HepG2 (cell line): ENCODE results near the gene CYP17A1. TPM values are rescaled to one million over a fixed set of nuclear protein-coding genes. Genes with fewer than 3 reads are reported as not detected.

Experiments used
- ATAC-seq: fragments of 200-7000 bp; cut with Tn5 transposase; 3 replicates; pipeline ENCODE4 v1.9.1; 2020; ENCODE audit warnings: mild to moderate bottlenecking, moderate library complexity
- BruUV-seq: library from RNA; stranded (reverse); fragments of 400-500 nt; replicated peaks from 2 replicates; lab custom pipeline; 2021; lab: Mats Ljungman, UMichigan
- CTCF ChIA-PET: fragments of 300-600 bp; formaldehyde crosslinking; extraction: SDS; loops from one replicate; lab custom pipeline; 2021; ENCODE audit warnings: low total read pairs, inconsistent platforms, low intra/inter-chr PET ratio; lab: Yijun Ruan, JAX
- POLR2A ChIA-PET: fragments of 350-600 bp; sonication (Branson Sonifier 250); formaldehyde crosslinking; loops from one replicate; lab custom pipeline; 2020; ENCODE audit warnings: antibody characterized with exemption, inconsistent platforms; lab: Yijun Ruan, JAX
- DNase-seq: peaks from one replicate; pipeline ENCODE4 v3.0.0-alpha.2; 2015; ENCODE audit warnings: low spot score
- FAIRE-seq: peaks from 3 replicates; lab custom pipeline; 2011; peaks lifted over from hg19 to GRCh38; lab: Jason Lieb, UNC
- H2AFZ ChIP-seq: one replicate; pipeline ENCODE4 v1.6.1; 2011; ENCODE audit warnings: low read length, inconsistent platforms
- H3K27ac ChIP-seq: fragments of 300-600 bp; 3 replicates; pipeline ENCODE4 v1.8.0; 2011; ENCODE audit warnings: mixed run types, mild to moderate bottlenecking, mixed read lengths, low read length, inconsistent platforms; ENCODE audit not compliant: insufficient read depth; ENCODE audit errors: extremely low read length
- H3K27me3 ChIP-seq, 2 experiments: fragments of 200-600 bp in 1 of 2; 2 replicates in 1 of 2; 3 replicates in 1 of 2; pipeline versions ENCODE4 v1.6.0 to v1.8.0; 2011; ENCODE audit warnings: low read length in 2 of 2, mild to moderate bottlenecking in 2 of 2, moderate library complexity in 2 of 2, inconsistent platforms in 1 of 2; ENCODE audit not compliant: insufficient read depth in 2 of 2, control insufficient read depth in 1 of 2
- H3K36me3 ChIP-seq, 2 experiments: fragments of 200-600 bp in 1 of 2; replicated peaks in 1 of 2; 2 replicates in 1 of 2; 3 replicates in 1 of 2; pipeline versions ENCODE4 v1.5.1 to v1.8.0; 2011; ENCODE audit warnings: low read length in 2 of 2, inconsistent platforms in 1 of 2; ENCODE audit not compliant: insufficient read depth in 2 of 2, control insufficient read depth in 1 of 2
- H3K4me1 ChIP-seq: 2 replicates; pipeline ENCODE4 v1.5.1; 2012; ENCODE audit warnings: low read length, inconsistent platforms; ENCODE audit not compliant: insufficient read depth
- H3K4me2 ChIP-seq: 2 replicates; pipeline ENCODE4 v1.6.0; 2011; ENCODE audit warnings: low read depth, low read length, inconsistent platforms
- H3K4me3 ChIP-seq, 3 experiments: fragments of 200-600 bp in 1 of 3; sonication (generic), shearing (Covaris generic) in 1 of 3; replicated peaks in 1 of 3; 2 replicates each; pipeline ENCODE4 v1.5.1; 2011 to 2016; ENCODE audit warnings: low read length in 3 of 3, inconsistent platforms in 2 of 3, low read depth in 2 of 3, mild to moderate bottlenecking in 2 of 3, control low read depth in 1 of 3, mixed read lengths in 1 of 3; ENCODE audit not compliant: insufficient read depth in 1 of 3
- H3K79me2 ChIP-seq: one replicate; pipeline ENCODE4 v1.6.1; 2011; ENCODE audit warnings: low read length, inconsistent platforms; ENCODE audit not compliant: insufficient read depth
- H3K9ac ChIP-seq: 2 replicates; pipeline ENCODE4 v1.6.0; 2011; ENCODE audit warnings: mild to moderate bottlenecking, low read depth, low read length, inconsistent platforms; ENCODE audit not compliant: insufficient read depth
- H3K9me3 ChIP-seq: 2 replicates; pipeline ENCODE4 v1.5.1; 2012; ENCODE audit warnings: mild to moderate bottlenecking, low read length
- H4K20me1 ChIP-seq: 2 replicates; pipeline ENCODE4 v1.6.0; 2011; ENCODE audit warnings: inconsistent platforms, mild to moderate bottlenecking, low read length, moderate library complexity; ENCODE audit not compliant: insufficient read depth
- ZFP37 ChIP-seq: sonication (generic); formaldehyde crosslinking; IDR thresholded peaks from 2 replicates; pipeline ENCODE4 v1.4.0; 2020; ENCODE audit warnings: missing genetic modification reagents, borderline replicate concordance
- WGBS: methylation state at CpG from one replicate; pipeline ENCODE4 v1.1.6; 2017; ENCODE audit warnings: low lambda C conversion rate; 5-methylcytosine and 5-hydroxymethylcytosine counted together
- in situ Hi-C: cut with HindIII; loops from 2 replicates; pipeline ENCODE4 v1.10.0; 2017; ENCODE audit warnings: low pct_unique_long_range_greater_than_20kb; ENCODE audit not compliant: extremely low pct_ligation_motif_present
- intact Hi-C: fragments of 100-400 bp; cut with micrococcal nuclease; formaldehyde crosslinking; loops from one replicate; pipeline ENCODE4 v1.10.0; 2022; ENCODE audit not compliant: unreplicated experiment
- polyA plus RNA-seq, 8 experiments: library from polyadenylated mRNA; depleted of rRNA in 3 of 8; stranded (reverse) in 7 of 8; unstranded in 1 of 8; fragments of >200 nt; fragmentation: Illumina TruSeq in 4 of 8; extraction: Trizol in 4 of 8; gene quantifications; 2 replicates each; pipeline versions ENCODE4 v1.2.1 to v1.2.3, GENCODE V29; 2011 to 2016; ENCODE audit warnings: low read depth in 4 of 8, missing spikeins in 1 of 8, mixed read lengths in 1 of 8; ENCODE audit not compliant: insufficient read depth in 1 of 8
- total RNA-seq, 5 experiments: library from RNA; depleted of rRNA; stranded (reverse); fragments of >200 nt; fragmentation: Illumina TruSeq; extraction: Trizol; gene quantifications; 2 replicates each; pipeline ENCODE4 v1.2.3, GENCODE V29; 2016; ENCODE audit warnings: low read depth in 1 of 5
- TF ChIP-seq, protein P1 (sequence below): IDR thresholded peaks from 2 replicates; pipeline ENCODE4 v1.4.0; 2020; ENCODE audit warnings: mild to moderate bottlenecking, missing genetic modification reagents

Gene CYP17A1
- total and polyA plus RNA-seq, 2 of the 13 experiments (the other 11 are each of a cell fraction or from before 2014, with no cell fraction given): 0.13 to 1.1 TPM

DNA sequence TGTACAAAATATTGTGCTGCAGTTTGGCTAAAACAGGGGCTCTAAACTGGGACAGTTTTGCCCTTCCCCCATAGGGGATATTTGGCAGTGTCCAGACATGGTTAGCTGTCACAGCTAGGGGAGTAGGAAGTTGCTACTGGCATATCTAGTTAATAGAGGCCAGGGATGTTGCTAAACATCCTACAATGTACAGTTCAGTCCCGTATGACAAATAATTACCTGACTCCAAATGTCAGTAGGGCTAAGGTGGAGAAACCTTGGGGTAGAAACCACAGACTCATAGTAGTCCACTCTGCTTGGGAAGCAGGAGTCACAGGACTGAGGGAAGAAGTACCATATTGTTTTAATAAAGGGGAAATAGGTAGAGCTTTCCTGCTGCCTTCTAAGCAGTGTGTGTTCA, 53.6 kb downstream of the CYP17A1 start:
- WGBS: 60% methylated on average over 1 of the region's 1 CpG
- no peaks in the 10 kb centered on the region for H3K27me3 ChIP-seq
- no peak overlapping the region for H3K27ac ChIP-seq
- POLR2A ChIA-PET: interaction anchor here (0.7 kb wide), 1 partner anchor 8 kb away, joined by 4 read pairs; no protein-coding TSS in a partner anchor
- no peak for FAIRE-seq
- BruUV-seq: no TSS peak
- no peaks in the 10 kb centered on the region for H3K79me2 ChIP-seq
- no peak overlapping the region for H2AFZ ChIP-seq
- TF ChIP-seq, protein P1, sequence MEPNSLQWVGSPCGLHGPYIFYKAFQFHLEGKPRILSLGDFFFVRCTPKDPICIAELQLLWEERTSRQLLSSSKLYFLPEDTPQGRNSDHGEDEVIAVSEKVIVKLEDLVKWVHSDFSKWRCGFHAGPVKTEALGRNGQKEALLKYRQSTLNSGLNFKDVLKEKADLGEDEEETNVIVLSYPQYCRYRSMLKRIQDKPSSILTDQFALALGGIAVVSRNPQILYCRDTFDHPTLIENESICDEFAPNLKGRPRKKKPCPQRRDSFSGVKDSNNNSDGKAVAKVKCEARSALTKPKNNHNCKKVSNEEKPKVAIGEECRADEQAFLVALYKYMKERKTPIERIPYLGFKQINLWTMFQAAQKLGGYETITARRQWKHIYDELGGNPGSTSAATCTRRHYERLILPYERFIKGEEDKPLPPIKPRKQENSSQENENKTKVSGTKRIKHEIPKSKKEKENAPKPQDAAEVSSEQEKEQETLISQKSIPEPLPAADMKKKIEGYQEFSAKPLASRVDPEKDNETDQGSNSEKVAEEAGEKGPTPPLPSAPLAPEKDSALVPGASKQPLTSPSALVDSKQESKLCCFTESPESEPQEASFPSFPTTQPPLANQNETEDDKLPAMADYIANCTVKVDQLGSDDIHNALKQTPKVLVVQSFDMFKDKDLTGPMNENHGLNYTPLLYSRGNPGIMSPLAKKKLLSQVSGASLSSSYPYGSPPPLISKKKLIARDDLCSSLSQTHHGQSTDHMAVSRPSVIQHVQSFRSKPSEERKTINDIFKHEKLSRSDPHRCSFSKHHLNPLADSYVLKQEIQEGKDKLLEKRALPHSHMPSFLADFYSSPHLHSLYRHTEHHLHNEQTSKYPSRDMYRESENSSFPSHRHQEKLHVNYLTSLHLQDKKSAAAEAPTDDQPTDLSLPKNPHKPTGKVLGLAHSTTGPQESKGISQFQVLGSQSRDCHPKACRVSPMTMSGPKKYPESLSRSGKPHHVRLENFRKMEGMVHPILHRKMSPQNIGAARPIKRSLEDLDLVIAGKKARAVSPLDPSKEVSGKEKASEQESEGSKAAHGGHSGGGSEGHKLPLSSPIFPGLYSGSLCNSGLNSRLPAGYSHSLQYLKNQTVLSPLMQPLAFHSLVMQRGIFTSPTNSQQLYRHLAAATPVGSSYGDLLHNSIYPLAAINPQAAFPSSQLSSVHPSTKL: no peak
- no peak for TF ChIP-seq ZFP37 (CRISPR knock-in tag)
- CTCF ChIA-PET: no interaction called here
- DNase-seq: no peak
- H3K9me3 ChIP-seq: no peaks in the 10 kb centered on the region
- no peak overlapping the region for H3K4me2 ChIP-seq
- in situ Hi-C loops (no loop called here), intact Hi-C loops (no loop called here)
- no peak overlapping the region for H3K4me3 ChIP-seq
- H3K4me1 ChIP-seq: peaks cover 24% of the 10 kb centered on the region
- no peak overlapping the region for H3K9ac ChIP-seq
- ATAC-seq: no peak
- 0 out of 5 replicates have a peak, but pooled peaks cover 0 to 1% of the 10 kb centered on the region in 2 experiments for H3K36me3 ChIP-seq
- no peaks in the 10 kb centered on the region for H4K20me1 ChIP-seq
